SW480 (cell line): ENCODE data around the gene ZBTB42.

Experiments
- DNase-seq: peaks from one replicate; pipeline ENCODE4 v3.0.0-alpha.2; 2016; ENCODE audit warnings: low spot score

ZBTB42 gene

DNA sequence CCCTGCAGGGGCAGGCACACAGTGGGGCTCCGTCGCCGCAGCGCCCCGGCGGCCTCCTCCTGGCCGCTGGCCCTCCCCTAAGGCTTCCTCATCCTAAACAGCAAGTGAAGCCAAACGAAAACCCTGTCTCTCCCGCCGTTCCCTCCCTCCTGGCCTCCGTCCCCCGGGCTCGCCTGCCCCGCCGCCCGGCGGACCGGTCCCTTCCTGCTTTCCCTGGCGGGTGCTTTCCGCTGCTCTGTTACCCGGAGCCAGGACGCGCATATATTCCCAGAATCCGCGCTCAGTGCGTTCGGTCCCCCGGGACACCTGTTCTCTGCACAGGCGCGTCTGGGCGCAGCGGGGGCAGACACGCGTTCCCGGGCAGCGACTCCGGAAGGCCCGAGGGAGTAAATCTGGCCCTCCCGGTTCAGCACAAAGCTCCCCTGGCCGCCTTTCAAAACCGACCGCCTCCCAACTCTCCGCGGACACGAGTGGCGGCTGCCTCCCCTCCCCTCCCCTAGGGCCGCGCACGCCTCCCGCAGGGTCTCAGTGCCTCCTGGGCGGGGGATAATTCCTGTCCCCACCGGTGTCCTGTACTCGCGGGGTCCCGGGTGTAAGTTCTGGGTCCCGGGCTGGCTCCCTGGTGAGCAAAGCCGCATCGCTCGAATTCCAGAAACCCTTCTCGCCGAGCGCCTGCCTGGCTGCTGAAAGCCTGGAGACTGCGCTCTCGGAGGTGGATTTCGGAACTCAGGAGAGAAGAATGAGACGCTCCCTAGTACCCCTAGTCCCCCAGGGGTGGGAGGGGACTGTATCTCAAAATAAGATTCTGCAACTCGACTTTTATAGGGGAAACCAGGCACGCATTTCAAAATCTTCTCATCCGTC, 42.8 kb downstream of the ZBTB42 start:
- peak; percentile 33 for DNase-seq

DNA sequence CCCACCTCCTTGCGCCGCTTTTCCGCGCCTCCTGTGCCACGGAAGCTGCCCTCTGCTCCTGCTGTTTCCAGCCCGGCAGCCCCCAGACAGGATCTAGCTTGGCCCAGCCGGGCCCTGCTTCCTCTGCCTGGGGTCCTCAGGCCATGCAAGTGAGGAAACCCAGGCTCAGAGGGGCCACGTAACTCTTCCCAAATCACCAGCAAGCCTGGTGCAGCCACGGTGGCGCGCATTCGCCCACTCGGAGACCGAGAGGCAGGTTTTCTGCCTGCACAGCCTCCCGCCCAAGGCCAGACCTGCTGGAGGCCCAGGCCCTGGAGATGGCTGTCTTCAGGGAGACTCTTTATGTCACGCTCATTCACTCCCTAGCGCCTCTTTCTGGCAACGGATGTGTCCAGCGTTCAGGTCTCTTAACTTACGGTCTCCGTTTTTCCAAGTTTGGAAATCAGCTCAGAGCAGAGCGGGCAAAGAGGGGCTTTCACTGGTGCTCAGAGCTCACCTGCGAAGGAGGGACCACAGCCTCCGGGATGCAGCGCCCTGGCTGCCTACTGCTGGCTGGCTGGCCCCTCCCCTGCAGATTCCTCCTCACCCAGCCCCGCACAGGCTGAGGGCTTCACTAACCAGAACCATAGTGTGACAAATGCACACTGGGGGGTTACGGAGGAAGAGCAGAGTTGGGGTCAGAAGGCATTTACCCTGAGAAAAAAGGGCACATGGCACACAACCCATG, 43.6 kb downstream of the ZBTB42 start:
- DNase-seq = no peak

- no peak for DNase-seq
These were observed 44.2 kb downstream of the ZBTB42 start for GRCh38 chr14:104845033-104845666.

GRCh38 chr14:104845834-104846441, 45.0 kb downstream of the ZBTB42 start:
- DNase-seq = no peak

DNA sequence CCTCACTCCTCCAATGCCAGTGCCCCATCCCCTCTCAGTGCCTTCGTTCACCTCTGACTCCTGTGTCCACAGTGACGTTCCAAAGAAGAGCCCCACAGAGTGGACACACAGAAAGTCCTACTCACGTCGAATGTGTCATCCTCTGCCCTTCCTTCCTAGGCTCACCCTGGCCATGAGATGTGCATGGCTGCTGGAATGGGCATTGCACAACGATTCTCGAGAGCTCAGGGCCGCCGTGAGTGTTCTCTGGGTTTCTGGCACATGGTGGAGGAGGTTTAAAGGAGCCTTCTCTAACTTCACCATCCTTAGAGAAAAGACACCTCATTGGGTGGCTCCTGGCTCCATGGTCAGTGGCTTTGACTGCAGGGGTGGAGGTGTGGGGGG, 51.4 kb downstream of the ZBTB42 start:
- peak; percentile 29 for DNase-seq
